IPS-18a (cell line): ENCODE results near the gene WNT5A.

Experiments
- H3K27ac ChIP-seq: one replicate; pipeline ENCODE4 v1.5.1; 2013; ENCODE audit warnings: low read length
- H3K27me3 ChIP-seq: one replicate; pipeline ENCODE4 v1.6.1; 2013; ENCODE audit warnings: mild to moderate bottlenecking, low read length; ENCODE audit not compliant: control insufficient read depth, insufficient read depth
- H3K36me3 ChIP-seq: one replicate; pipeline ENCODE4 v1.6.1; 2013; ENCODE audit warnings: low read depth, low read length; ENCODE audit not compliant: control insufficient read depth
- H3K4me1 ChIP-seq: one replicate; pipeline ENCODE4 v1.6.1; 2013; ENCODE audit warnings: low read depth, low read length; ENCODE audit not compliant: control insufficient read depth
- H3K4me3 ChIP-seq: one replicate; pipeline ENCODE4 v1.5.1; 2013; ENCODE audit warnings: low read length
- H3K9ac ChIP-seq: one replicate; pipeline ENCODE4 v1.6.1; 2013; ENCODE audit warnings: mild to moderate bottlenecking, low read length, moderate library complexity
- H3K9me3 ChIP-seq: one replicate; pipeline ENCODE4 v1.6.1; 2013; ENCODE audit warnings: low read depth, low read length; ENCODE audit not compliant: control insufficient read depth

The WNT5A gene

GRCh38 chr3:55454611-55455010 is 32.5 kb downstream of the WNT5A start:
- Histone ChIP-seq H3K27ac (no peak overlapping the region), H3K36me3 (no peaks in the 10 kb centered on the region), H3K9me3 (no peaks in the 10 kb centered on the region), H3K9ac (no peak overlapping the region), H3K4me3 (no peak overlapping the region), H3K27me3 (no peaks in the 10 kb centered on the region), H3K4me1 (no peaks in the 10 kb centered on the region)

GRCh38 chr3:55453886-55454496 is 33.1 kb downstream of the WNT5A start:
- H3K36me3 ChIP-seq, result no peaks in the 10 kb centered on the region
- no peaks in the 10 kb centered on the region for H3K27me3 ChIP-seq
- no peaks in the 10 kb centered on the region for H3K4me1 ChIP-seq
- no peak overlapping the region for H3K4me3 ChIP-seq
- no peak overlapping the region for H3K27ac ChIP-seq
- H3K9ac ChIP-seq, result no peak overlapping the region
- no peaks in the 10 kb centered on the region for H3K9me3 ChIP-seq

DNA sequence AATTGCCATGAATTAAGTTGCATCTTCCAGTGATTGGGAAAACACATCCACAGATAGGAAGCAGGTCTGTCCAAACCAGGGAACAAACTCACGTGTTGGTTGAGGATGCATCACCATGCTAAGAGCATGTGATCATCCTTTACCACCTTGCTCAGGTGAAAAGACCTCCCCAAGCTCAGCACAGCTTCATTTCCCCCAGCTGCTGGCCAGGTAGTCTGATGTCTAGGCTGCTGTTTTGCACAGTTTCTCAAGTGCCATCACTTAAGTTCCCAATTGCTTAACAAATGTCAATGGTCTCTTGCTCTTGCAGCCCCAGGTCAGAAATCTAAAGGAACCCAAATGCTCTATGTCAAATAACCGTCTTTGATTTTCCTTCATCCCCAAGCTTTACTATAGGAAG is 34.2 kb downstream of the WNT5A start:
- H3K9ac ChIP-seq, result no peak overlapping the region
- no peaks in the 10 kb centered on the region for H3K9me3 ChIP-seq
- H3K36me3 ChIP-seq, result no peaks in the 10 kb centered on the region
- no peaks in the 10 kb centered on the region for H3K4me1 ChIP-seq
- no peaks in the 10 kb centered on the region for H3K27me3 ChIP-seq
- no peak overlapping the region for H3K4me3 ChIP-seq
- H3K27ac ChIP-seq, result no peak overlapping the region

DNA sequence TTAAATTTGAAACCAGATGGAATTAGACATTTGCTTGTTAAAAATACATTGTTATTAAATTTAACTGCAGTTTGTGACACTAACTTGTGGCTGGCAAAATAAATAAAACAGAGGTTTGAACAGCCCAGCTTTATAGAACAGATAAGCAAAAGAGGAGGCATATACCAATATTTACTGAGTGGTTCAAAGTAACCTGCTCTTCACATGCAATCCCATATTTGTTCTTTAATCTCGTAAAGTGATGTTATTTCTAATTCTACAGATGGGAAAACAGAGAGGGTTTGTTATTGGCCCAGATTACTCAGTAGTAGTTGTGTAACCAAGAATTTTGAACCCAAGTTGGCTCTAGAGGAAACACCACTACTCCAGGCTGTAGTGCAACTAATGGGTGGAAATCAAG is 37.6 kb downstream of the WNT5A start:
- Histone ChIP-seq H3K9me3 (no peaks in the 10 kb centered on the region), H3K4me3 (no peak overlapping the region), H3K27me3 (no peaks in the 10 kb centered on the region), H3K36me3 (no peaks in the 10 kb centered on the region), H3K27ac (no peak overlapping the region), H3K4me1 (no peaks in the 10 kb centered on the region), H3K9ac (no peak overlapping the region)

- H3K27me3 ChIP-seq, result no peaks in the 10 kb centered on the region
- no peaks in the 10 kb centered on the region for H3K4me1 ChIP-seq
- H3K27ac ChIP-seq, result no peak overlapping the region
- no peaks in the 10 kb centered on the region for H3K9me3 ChIP-seq
- H3K4me3 ChIP-seq, result no peak overlapping the region
- H3K9ac ChIP-seq, result no peak overlapping the region
- H3K36me3 ChIP-seq, result no peaks in the 10 kb centered on the region
Measured at GRCh38 chr3:55446850-55447249, 40.3 kb downstream of the WNT5A start.

GRCh38 chr3:55445551-55445950 is 41.6 kb downstream of the WNT5A start:
- Histone ChIP-seq H3K4me1 (no peaks in the 10 kb centered on the region), H3K27ac (no peak overlapping the region), H3K36me3 (no peaks in the 10 kb centered on the region), H3K9ac (no peak overlapping the region), H3K9me3 (no peaks in the 10 kb centered on the region), H3K4me3 (no peak overlapping the region), H3K27me3 (no peaks in the 10 kb centered on the region)

- Histone ChIP-seq H3K4me3 (no peak overlapping the region), H3K9me3 (no peaks in the 10 kb centered on the region), H3K27ac (no peak overlapping the region), H3K27me3 (no peaks in the 10 kb centered on the region), H3K9ac (no peak overlapping the region), H3K4me1 (no peaks in the 10 kb centered on the region), H3K36me3 (no peaks in the 10 kb centered on the region)
Measured at GRCh38 chr3:55443346-55443745, 43.8 kb downstream of the WNT5A start.

DNA sequence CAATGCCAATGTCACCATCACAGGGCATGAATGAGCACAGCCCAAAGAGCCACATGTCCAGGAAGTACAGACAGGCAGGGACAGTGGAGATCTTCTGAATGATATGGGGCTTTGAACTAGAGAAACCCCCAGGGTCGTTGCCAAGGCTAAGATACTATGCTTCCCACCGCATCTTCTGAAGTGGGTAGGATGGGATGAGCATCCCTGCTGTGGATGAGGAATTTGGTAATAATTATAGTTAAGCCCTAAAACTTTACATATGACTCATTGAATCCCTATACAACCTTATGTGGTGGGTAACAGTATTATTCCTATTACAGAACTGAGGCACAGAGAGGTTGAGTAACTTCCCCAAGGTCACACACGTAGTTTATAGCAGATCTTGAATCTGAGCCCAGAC is 44.2 kb downstream of the WNT5A start:
- H3K9me3 ChIP-seq, result no peaks in the 10 kb centered on the region
- H3K36me3 ChIP-seq, result no peaks in the 10 kb centered on the region
- no peaks in the 10 kb centered on the region for H3K4me1 ChIP-seq
- no peak overlapping the region for H3K27ac ChIP-seq
- no peak overlapping the region for H3K4me3 ChIP-seq
- no peak overlapping the region for H3K9ac ChIP-seq
- H3K27me3 ChIP-seq, result no peaks in the 10 kb centered on the region

GRCh38 chr3:55441499-55441898 is 45.6 kb downstream of the WNT5A start:
- no peaks in the 10 kb centered on the region for H3K4me1 ChIP-seq
- no peaks in the 10 kb centered on the region for H3K27me3 ChIP-seq
- H3K9ac ChIP-seq, result no peak overlapping the region
- no peak overlapping the region for H3K27ac ChIP-seq
- H3K36me3 ChIP-seq, result no peaks in the 10 kb centered on the region
- no peak overlapping the region for H3K4me3 ChIP-seq
- H3K9me3 ChIP-seq, result no peaks in the 10 kb centered on the region

DNA sequence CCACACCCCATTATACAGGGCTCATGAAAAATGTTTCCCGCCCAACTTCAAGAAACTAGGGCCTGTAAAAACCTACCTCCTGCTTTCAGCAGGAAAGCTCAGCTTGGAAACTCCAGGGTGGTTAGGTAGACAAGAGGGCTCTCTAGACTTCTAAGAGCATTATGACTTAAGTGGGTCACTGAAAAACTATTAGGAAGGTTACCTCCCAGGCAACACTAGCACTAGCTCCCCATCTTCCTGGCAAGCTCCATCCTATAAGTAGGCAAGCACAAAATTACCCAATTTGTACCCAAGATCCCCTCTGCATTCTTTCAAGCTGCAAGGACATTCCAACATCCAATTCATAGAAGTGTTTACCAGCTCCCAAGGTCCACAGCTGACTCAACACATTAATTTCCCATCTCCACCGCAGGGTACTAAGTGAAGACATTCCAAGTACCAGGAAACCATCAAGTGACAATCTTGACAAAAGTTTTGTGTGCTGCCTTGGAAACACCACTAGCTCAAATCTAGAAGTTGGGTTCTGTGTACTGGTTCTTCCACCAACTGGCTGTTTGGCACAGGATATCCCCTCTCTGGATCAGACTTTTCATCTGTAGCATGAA is 46.9 kb downstream of the WNT5A start:
- Histone ChIP-seq H3K27me3 (no peaks in the 10 kb centered on the region), H3K9ac (no peak overlapping the region), H3K9me3 (no peaks in the 10 kb centered on the region), H3K27ac (no peak overlapping the region), H3K4me1 (no peaks in the 10 kb centered on the region), H3K36me3 (no peaks in the 10 kb centered on the region), H3K4me3 (no peak overlapping the region)

DNA sequence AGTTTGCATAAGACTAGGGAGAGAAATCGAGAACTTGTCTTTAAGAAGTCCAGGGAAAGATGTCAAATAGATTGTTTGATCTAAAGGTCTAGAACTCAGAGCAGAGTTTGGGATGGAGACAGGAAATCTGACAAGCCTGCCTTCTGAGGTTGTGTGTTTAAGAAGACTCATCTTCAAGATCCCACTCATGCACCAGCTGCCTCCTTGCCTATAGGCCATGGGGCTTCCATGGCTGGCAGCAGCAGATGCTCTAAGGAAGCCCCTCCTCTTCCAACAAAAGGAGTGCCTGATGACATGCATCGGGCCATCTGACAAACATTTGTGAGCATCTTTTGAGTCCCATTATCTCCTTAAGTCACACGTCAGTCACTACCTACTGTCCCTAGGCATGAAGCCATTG is 47.4 kb downstream of the WNT5A start:
- no peaks in the 10 kb centered on the region for H3K4me1 ChIP-seq
- H3K4me3 ChIP-seq, result no peak overlapping the region
- no peaks in the 10 kb centered on the region for H3K36me3 ChIP-seq
- H3K9ac ChIP-seq, result no peak overlapping the region
- no peak overlapping the region for H3K27ac ChIP-seq
- no peaks in the 10 kb centered on the region for H3K27me3 ChIP-seq
- no peaks in the 10 kb centered on the region for H3K9me3 ChIP-seq

DNA sequence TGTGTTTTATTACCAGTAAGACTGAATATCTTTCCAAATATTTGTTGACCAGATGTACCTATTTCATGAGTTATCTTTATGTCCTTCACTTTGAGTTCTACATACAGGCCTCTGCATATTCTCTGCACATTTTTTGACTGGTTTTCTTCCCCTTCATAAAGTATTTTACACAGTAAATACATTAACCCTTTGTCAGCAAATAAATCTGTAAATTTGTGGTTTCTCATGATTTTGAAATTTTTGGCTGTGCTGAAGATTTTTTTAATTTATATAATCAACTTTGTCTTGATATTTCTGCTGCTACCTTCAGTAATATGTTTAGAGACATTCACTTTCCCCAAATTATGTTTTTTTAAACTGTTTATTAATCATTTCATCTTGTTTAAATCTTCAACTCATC is 50.5 kb downstream of the WNT5A start:
- Histone ChIP-seq H3K27ac (no peak overlapping the region), H3K27me3 (no peaks in the 10 kb centered on the region), H3K36me3 (no peaks in the 10 kb centered on the region), H3K4me1 (no peaks in the 10 kb centered on the region), H3K9ac (no peak overlapping the region), H3K4me3 (no peak overlapping the region), H3K9me3 (no peaks in the 10 kb centered on the region)
